ENCODE results near the gene DTNB.

GRCh38 chr2:25444608-25445270 is 228.6 kb downstream of the DTNB start:
- TF ChIP-seq POLR2AphosphoS5 (IDR thresholded peaks at IDR 0.05; ENCODE audit: low read depth, low read length) (no peak), POLR2A (IDR thresholded peaks at IDR 0.05; ENCODE audit: low read depth, low read length) (no peak), SPI1 (IDR thresholded peaks at IDR 0.05; ENCODE audit: low read depth, low read length) (no peak)

Measured in GM12891 (cell line).